Measurements from ENCODE around the gene STARD13.

STARD13 gene

GRCh38 chr13:33144358-33144784 lies 141.2 kb downstream of the STARD13 start:
- no peaks in the 10 kb centered on the region for H3K27me3 ChIP-seq (replicated peaks; ENCODE audit: control insufficient read depth, insufficient read depth, low read length, poor library complexity, severe bottlenecking)

GRCh38 chr13:33139780-33140535 lies 145.6 kb downstream of the STARD13 start:
- no peaks in the 10 kb centered on the region for H3K9me3 ChIP-seq (ENCODE audit: control insufficient read depth, low read length)
- no peaks in the 10 kb centered on the region for H3K27me3 ChIP-seq (replicated peaks; ENCODE audit: control insufficient read depth, insufficient read depth, low read length, poor library complexity, severe bottlenecking)
- H3K27ac ChIP-seq (ENCODE audit: insufficient read depth, low read length, poor library complexity, severe bottlenecking): no peak overlapping the region
- no peak overlapping the region for H3K4me3 ChIP-seq (ENCODE audit: insufficient read depth, low read depth, low read length, poor library complexity, severe bottlenecking)
- H3K4me1 ChIP-seq (ENCODE audit: control insufficient read depth, insufficient read depth, low read length, poor library complexity, severe bottlenecking): no peaks in the 10 kb centered on the region
- no peak for DNase-seq
- H3K36me3 ChIP-seq (ENCODE audit: control insufficient read depth, insufficient read depth, low read length): no peaks in the 10 kb centered on the region

More at GRCh38 chr13:33144358-33144784, 141.2 kb downstream of the STARD13 start:
- DNase-seq: no peak
- Histone ChIP-seq H3K27ac (ENCODE audit: insufficient read depth, low read length, poor library complexity, severe bottlenecking) (no peak overlapping the region), H3K4me1 (ENCODE audit: control insufficient read depth, insufficient read depth, low read length, poor library complexity, severe bottlenecking) (no peaks in the 10 kb centered on the region), H3K36me3 (ENCODE audit: control insufficient read depth, insufficient read depth, low read length) (no peaks in the 10 kb centered on the region), H3K4me3 (ENCODE audit: insufficient read depth, low read depth, low read length, poor library complexity, severe bottlenecking) (no peak overlapping the region), H3K9me3 (ENCODE audit: control insufficient read depth, low read length) (no peaks in the 10 kb centered on the region)

- no peaks in the 10 kb centered on the region for H3K9me3 ChIP-seq (ENCODE audit: control insufficient read depth, low read length)
- H3K4me1 ChIP-seq (ENCODE audit: control insufficient read depth, insufficient read depth, low read length, poor library complexity, severe bottlenecking): no peaks in the 10 kb centered on the region
- no peak overlapping the region for H3K27ac ChIP-seq (ENCODE audit: insufficient read depth, low read length, poor library complexity, severe bottlenecking)
- H3K27me3 ChIP-seq (replicated peaks; ENCODE audit: control insufficient read depth, insufficient read depth, low read length, poor library complexity, severe bottlenecking): no peaks in the 10 kb centered on the region
- no peak overlapping the region for H3K4me3 ChIP-seq (ENCODE audit: insufficient read depth, low read depth, low read length, poor library complexity, severe bottlenecking)
- no peak for DNase-seq
- H3K36me3 ChIP-seq (ENCODE audit: control insufficient read depth, insufficient read depth, low read length): no peaks in the 10 kb centered on the region
These were observed 146.4 kb downstream of the STARD13 start for GRCh38 chr13:33139184-33139583.

GRCh38 chr13:33138441-33138840 lies 147.1 kb downstream of the STARD13 start:
- DNase-seq: no peak
- H3K4me3 ChIP-seq (ENCODE audit: insufficient read depth, low read depth, low read length, poor library complexity, severe bottlenecking): no peak overlapping the region
- H3K4me1 ChIP-seq (ENCODE audit: control insufficient read depth, insufficient read depth, low read length, poor library complexity, severe bottlenecking): no peaks in the 10 kb centered on the region
- H3K27me3 ChIP-seq (replicated peaks; ENCODE audit: control insufficient read depth, insufficient read depth, low read length, poor library complexity, severe bottlenecking): no peaks in the 10 kb centered on the region
- H3K36me3 ChIP-seq (ENCODE audit: control insufficient read depth, insufficient read depth, low read length): no peaks in the 10 kb centered on the region
- no peak overlapping the region for H3K27ac ChIP-seq (ENCODE audit: insufficient read depth, low read length, poor library complexity, severe bottlenecking)
- no peaks in the 10 kb centered on the region for H3K9me3 ChIP-seq (ENCODE audit: control insufficient read depth, low read length)

- H3K9me3 ChIP-seq (ENCODE audit: control insufficient read depth, low read length): no peaks in the 10 kb centered on the region
- no peaks in the 10 kb centered on the region for H3K36me3 ChIP-seq (ENCODE audit: control insufficient read depth, insufficient read depth, low read length)
- H3K4me1 ChIP-seq (ENCODE audit: control insufficient read depth, insufficient read depth, low read length, poor library complexity, severe bottlenecking): no peaks in the 10 kb centered on the region
- H3K4me3 ChIP-seq (ENCODE audit: insufficient read depth, low read depth, low read length, poor library complexity, severe bottlenecking): no peak overlapping the region
- no peaks in the 10 kb centered on the region for H3K27me3 ChIP-seq (replicated peaks; ENCODE audit: control insufficient read depth, insufficient read depth, low read length, poor library complexity, severe bottlenecking)
- H3K27ac ChIP-seq (ENCODE audit: insufficient read depth, low read length, poor library complexity, severe bottlenecking): no peak overlapping the region
- no peak for DNase-seq
These were observed 147.8 kb downstream of the STARD13 start for GRCh38 chr13:33137721-33138120.

GRCh38 chr13:33135097-33135496 lies 150.5 kb downstream of the STARD13 start:
- H3K4me1 ChIP-seq (ENCODE audit: control insufficient read depth, insufficient read depth, low read length, poor library complexity, severe bottlenecking): no peaks in the 10 kb centered on the region
- H3K27ac ChIP-seq (ENCODE audit: insufficient read depth, low read length, poor library complexity, severe bottlenecking): no peak overlapping the region
- no peaks in the 10 kb centered on the region for H3K9me3 ChIP-seq (ENCODE audit: control insufficient read depth, low read length)
- DNase-seq: no peak
- H3K27me3 ChIP-seq (replicated peaks; ENCODE audit: control insufficient read depth, insufficient read depth, low read length, poor library complexity, severe bottlenecking): no peaks in the 10 kb centered on the region
- H3K4me3 ChIP-seq (ENCODE audit: insufficient read depth, low read depth, low read length, poor library complexity, severe bottlenecking): no peak overlapping the region
- H3K36me3 ChIP-seq (ENCODE audit: control insufficient read depth, insufficient read depth, low read length): no peaks in the 10 kb centered on the region

GRCh38 chr13:33134213-33134612 lies 151.3 kb downstream of the STARD13 start:
- H3K36me3 ChIP-seq (ENCODE audit: control insufficient read depth, insufficient read depth, low read length): no peaks in the 10 kb centered on the region
- no peaks in the 10 kb centered on the region for H3K27me3 ChIP-seq (replicated peaks; ENCODE audit: control insufficient read depth, insufficient read depth, low read length, poor library complexity, severe bottlenecking)
- H3K4me3 ChIP-seq (ENCODE audit: insufficient read depth, low read depth, low read length, poor library complexity, severe bottlenecking): no peak overlapping the region
- no peaks in the 10 kb centered on the region for H3K9me3 ChIP-seq (ENCODE audit: control insufficient read depth, low read length)
- DNase-seq: no peak
- H3K4me1 ChIP-seq (ENCODE audit: control insufficient read depth, insufficient read depth, low read length, poor library complexity, severe bottlenecking): no peaks in the 10 kb centered on the region
- H3K27ac ChIP-seq (ENCODE audit: insufficient read depth, low read length, poor library complexity, severe bottlenecking): no peak overlapping the region

GRCh38 chr13:33132644-33133440 lies 152.7 kb downstream of the STARD13 start:
- Histone ChIP-seq H3K36me3 (ENCODE audit: control insufficient read depth, insufficient read depth, low read length) (no peaks in the 10 kb centered on the region), H3K4me1 (ENCODE audit: control insufficient read depth, insufficient read depth, low read length, poor library complexity, severe bottlenecking) (no peaks in the 10 kb centered on the region), H3K9me3 (ENCODE audit: control insufficient read depth, low read length) (no peaks in the 10 kb centered on the region), H3K4me3 (ENCODE audit: insufficient read depth, low read depth, low read length, poor library complexity, severe bottlenecking) (no peak overlapping the region), H3K27ac (ENCODE audit: insufficient read depth, low read length, poor library complexity, severe bottlenecking) (no peak overlapping the region), H3K27me3 (replicated peaks; ENCODE audit: control insufficient read depth, insufficient read depth, low read length, poor library complexity, severe bottlenecking) (no peaks in the 10 kb centered on the region)
- DNase-seq: no peak

GRCh38 chr13:33129886-33130285 lies 155.7 kb downstream of the STARD13 start:
- DNase-seq: no peak

More at GRCh38 chr13:33129886-33130285, 155.7 kb downstream of the STARD13 start:
- Histone ChIP-seq H3K27ac (ENCODE audit: insufficient read depth, low read length, poor library complexity, severe bottlenecking) (no peak overlapping the region), H3K9me3 (ENCODE audit: control insufficient read depth, low read length) (no peaks in the 10 kb centered on the region), H3K4me3 (ENCODE audit: insufficient read depth, low read depth, low read length, poor library complexity, severe bottlenecking) (no peak overlapping the region), H3K4me1 (ENCODE audit: control insufficient read depth, insufficient read depth, low read length, poor library complexity, severe bottlenecking) (no peaks in the 10 kb centered on the region), H3K36me3 (ENCODE audit: control insufficient read depth, insufficient read depth, low read length) (no peaks in the 10 kb centered on the region), H3K27me3 (replicated peaks; ENCODE audit: control insufficient read depth, insufficient read depth, low read length, poor library complexity, severe bottlenecking) (no peaks in the 10 kb centered on the region)
